Measurements from ENCODE around the gene PMM2. TPM values are rescaled to one million over a fixed set of nuclear protein-coding genes. Genes with fewer than 3 reads are reported as not detected.

Gene PMM2
- total RNA-seq, 4 donors from 2014 or later, result 15.4 to 29.0 (median 20.3) TPM

DNA sequence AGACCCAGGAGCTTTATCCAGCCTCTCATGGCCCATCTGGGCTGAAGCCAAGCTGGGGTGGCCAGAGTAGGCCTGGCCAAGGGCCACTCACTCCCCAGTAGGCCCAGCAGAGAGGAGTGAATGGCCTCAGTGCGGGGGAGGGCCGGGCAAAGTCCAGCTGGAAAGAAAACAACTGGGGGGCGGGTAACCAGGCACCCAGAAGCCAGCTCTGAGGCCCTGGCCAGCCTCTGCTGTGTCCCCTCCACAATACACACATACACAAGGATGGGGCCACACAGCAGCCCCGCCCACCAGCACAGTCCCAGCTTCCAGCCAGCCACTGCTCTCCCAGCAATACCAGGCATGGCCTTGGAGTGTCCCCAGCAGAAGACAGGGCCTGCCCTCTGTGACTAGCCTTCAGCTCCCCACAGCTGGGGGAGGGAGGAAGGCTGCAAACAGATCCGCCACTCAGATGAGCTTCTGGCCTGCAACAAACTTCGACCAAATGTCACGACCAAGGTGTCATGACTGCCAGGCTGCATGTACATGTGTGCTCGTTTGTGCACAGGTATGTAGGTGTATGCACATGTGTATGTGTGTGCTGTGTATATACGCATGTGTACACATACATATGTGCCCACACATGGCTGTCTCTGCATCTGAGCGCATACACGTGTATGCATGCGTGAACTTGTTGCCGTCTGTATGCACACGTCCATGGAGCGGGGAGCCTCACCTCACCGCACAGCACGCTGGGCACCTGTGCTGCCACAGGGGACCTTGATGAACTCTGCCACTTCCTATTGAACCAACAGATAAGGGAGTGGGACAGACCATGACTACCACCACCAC lies 66.2 kb downstream of the PMM2 start:
- no peak for ATAC-seq
- TF ChIP-seq CTCF (IDR thresholded peaks at IDR 0.05), result no peak
- no peak for TF ChIP-seq POLR2A (IDR thresholded peaks at IDR 0.05)
- Histone ChIP-seq H3K36me3 (peaks cover 0 to 6% of the 10 kb centered on the region in 2 donors), H3K27me3 (no peaks in the 10 kb centered on the region), H3K9me3 (no peaks in the 10 kb centered on the region), H3K4me1 (peaks cover 0 to 95% (median 44%) of the 10 kb centered on the region in 3 donors), H3K27ac (peak overlapping the region in 3 of 4 donors; percentile 42 to 87 (median 86)), H3K4me3 (no peak overlapping the region)
- WGBS, 2 donors (ENCODE audit: low coverage in 1 of 2), result 61 to 90% methylated on average over 6 to 8 of the region's 17 CpGs

DNA sequence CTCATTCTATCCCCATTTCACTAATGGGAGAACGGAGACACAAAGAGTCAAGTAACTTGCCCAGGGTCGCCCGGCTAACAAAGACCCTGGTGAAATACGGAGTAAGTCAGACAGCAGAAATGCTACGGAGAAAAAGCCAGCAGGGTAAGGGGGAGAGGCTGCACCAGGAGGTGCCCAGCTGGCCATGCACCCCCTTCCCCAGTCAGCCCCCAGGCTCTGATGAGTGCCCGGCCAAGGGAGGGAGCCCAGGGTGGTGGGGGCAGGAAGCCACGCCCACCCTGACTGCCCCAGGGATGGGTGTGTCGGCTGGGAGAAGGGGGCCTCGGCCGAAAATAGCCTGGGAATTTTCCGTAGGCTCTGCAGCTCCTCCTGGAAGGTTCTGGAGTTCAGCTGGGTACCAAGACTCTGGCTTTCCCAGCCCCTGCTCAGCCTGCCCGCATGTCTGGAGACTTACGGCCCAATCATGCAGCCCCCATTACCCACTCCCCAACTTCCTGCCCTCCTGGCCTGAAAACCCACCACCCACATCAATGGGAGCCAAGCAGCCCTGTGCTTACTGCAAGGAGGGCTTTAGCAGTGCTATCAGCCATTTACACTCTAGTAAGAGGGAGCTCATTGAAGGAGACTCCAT lies 67.0 kb downstream of the PMM2 start:
- Histone ChIP-seq H3K9me3 (no peaks in the 10 kb centered on the region), H3K4me3 (no peak overlapping the region), H3K4me1 (peaks cover 0 to 93% (median 41%) of the 10 kb centered on the region in 3 donors), H3K36me3 (no peaks in the 10 kb centered on the region), H3K27ac (peak overlapping the region in 3 of 4 donors; percentile 25 to 87 (median 86)), H3K27me3 (no peaks in the 10 kb centered on the region)
- TF ChIP-seq POLR2A (IDR thresholded peaks at IDR 0.05) (no peak), EP300 (IDR thresholded peaks at IDR 0.05) (no peak), CTCF (IDR thresholded peaks at IDR 0.05) (no peak), POLR2AphosphoS5 (IDR thresholded peaks at IDR 0.05) (no peak)
- 56 to 100% methylated on average over 1 to 4 of the region's 13 CpGs for WGBS, 2 donors (ENCODE audit: low coverage in 1 of 2)
- no peak for ATAC-seq

DNA sequence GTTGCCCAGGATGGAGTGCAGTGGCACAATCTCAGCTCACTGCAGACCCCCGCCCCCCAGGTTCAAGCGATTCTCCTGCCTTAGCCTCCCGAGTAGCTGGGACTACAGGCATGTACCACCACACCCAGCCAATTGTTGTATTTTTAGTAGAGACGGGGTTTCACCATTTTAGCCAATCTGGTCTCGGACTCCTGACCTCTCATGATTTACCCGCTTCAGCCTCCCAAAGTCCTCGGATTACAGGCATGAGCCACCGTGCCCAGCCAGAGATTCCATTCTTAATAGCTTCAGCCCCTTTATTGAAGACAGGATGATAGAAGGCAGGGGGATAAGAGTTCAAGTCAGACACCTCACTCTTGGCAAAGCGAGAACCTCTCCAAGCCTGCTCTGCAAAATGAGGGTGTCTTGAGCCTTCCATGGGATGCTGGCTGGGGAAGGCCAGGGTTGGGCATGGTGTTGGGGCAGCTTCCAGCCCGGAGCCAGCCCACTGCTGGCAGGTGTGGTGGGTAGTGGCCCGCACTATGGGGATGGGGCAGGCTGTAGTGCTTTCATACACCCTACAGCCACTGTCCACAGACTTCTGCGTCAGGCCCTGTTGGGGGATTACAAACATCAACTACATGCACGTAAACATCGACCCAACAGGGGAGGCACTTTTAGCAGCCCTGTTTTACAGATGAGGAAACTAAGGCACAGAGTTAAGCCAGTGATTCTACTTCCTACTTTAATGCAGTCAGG lies 67.7 kb downstream of the PMM2 start:
- no peak for TF ChIP-seq EP300 (IDR thresholded peaks at IDR 0.05)
- TF ChIP-seq POLR2A (IDR thresholded peaks at IDR 0.05), result no peak
- TF ChIP-seq POLR2AphosphoS5 (IDR thresholded peaks at IDR 0.05), result no peak
- Histone ChIP-seq H3K4me1 (peaks cover 0 to 88% (median 41%) of the 10 kb centered on the region in 3 donors), H3K27ac (peak overlapping the region in 3 of 4 donors; percentile 86 to 89 (median 87)), H3K4me3 (peak overlapping the region in 1 of 2 donors; percentile 84), H3K27me3 (no peaks in the 10 kb centered on the region), H3K9me3 (no peaks in the 10 kb centered on the region), H3K36me3 (no peaks in the 10 kb centered on the region)
- 87 to 88% methylated on average over 3 to 12 of the region's 14 CpGs for WGBS, 2 donors (ENCODE audit: low coverage in 1 of 2)
- ATAC-seq, result no peak

GRCh38 chr16:8866118-8866883 lies 68.7 kb downstream of the PMM2 start:
- H3K36me3 ChIP-seq, result no peaks in the 10 kb centered on the region
- peak; percentile 7 for ATAC-seq
- H3K4me1 ChIP-seq, result peaks cover 0 to 78% (median 39%) of the 10 kb centered on the region in 3 donors
- TF ChIP-seq POLR2A (IDR thresholded peaks at IDR 0.05) (no peak), EP300 (IDR thresholded peaks at IDR 0.05) (no peak), POLR2AphosphoS5 (IDR thresholded peaks at IDR 0.05) (no peak), CTCF (IDR thresholded peaks at IDR 0.05) (no peak)
- H3K9me3 ChIP-seq, result no peaks in the 10 kb centered on the region
- peak overlapping the region; percentile 53 to 84 for H3K4me3 ChIP-seq
- 20 to 30% methylated on average over 2 of the region's 30 CpGs for WGBS, 2 donors (ENCODE audit: low coverage in 1 of 2)
- H3K27me3 ChIP-seq, result no peaks in the 10 kb centered on the region
- peak overlapping the region in 3 of 4 donors; percentile 86 to 89 (median 87) for H3K27ac ChIP-seq

Measured in gastroesophageal sphincter (tissue), 4 donors.